Activated CD4-positive, alpha-beta T cell treated with anti-CD3 and anti-CD28 coated beads, Interleukin-2, amount 50 U/mL, for 24 hours (primary cell): ENCODE measurements around the gene AK2.
"Not testable (repeated sequence)": the region's sequence is repeated elsewhere in the genome, so short reads cannot be mapped to it uniquely, and the experiment has no call there.

Experiments
- DNase-seq, 2 donors: peaks; one replicate each; pipeline ENCODE4 v3.0.0-alpha.2; 2020; ENCODE audit warnings: low read depth in 1 of 2, low spot score in 1 of 2

Gene AK2

DNA sequence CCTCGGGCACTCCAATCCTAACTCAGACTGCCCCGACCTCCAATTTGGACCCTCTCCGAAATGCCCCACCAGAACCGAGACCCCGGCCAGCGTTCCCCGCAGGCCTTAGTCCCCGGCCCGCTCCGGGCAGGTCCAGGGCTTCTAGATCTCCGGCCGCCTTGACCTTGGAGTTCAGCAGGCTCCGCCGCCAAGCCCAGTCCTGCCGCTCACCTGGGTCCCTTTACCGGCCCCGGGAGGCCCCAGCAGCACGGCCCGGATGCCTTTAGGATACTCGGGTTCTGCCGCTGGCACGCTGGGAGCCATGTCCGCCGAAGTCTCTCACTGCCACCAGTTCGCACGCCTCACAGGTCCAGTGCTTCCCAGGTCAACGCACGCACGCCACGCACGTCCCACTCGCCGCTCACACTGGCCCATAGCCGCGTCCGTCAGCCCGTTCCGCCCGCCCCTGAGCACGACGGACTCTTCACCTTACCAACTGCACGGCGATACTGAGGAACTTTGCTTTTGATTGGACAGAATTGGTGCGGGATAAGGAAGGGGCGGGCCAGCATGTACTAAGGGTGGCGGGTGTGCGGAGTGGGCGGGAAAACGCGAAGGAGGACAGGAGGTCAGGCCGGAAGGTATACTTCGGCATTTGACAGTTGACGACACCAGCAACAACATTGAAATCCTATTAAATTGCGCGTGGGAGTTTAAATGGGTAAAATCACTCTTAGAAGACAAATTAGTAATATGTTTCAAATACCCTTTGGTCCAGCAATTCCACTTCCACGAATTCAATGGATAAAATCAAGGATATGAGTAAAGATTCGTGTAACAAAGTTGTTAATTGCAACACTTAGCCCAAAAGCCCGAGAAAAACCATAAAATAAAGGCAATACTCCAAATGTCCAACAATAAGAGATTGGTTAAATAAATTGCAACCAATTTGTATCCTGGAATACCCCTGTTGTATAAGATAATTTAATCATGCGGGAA, at the start of gene AK2:
Gene AK2, minus strand, starts transcription at position 358 of the 978 bp plus-strand sequence. Its CDS starts 55 bp downstream, at position 303.
- DNase-seq = peak; percentile 71 to 91

DNA sequence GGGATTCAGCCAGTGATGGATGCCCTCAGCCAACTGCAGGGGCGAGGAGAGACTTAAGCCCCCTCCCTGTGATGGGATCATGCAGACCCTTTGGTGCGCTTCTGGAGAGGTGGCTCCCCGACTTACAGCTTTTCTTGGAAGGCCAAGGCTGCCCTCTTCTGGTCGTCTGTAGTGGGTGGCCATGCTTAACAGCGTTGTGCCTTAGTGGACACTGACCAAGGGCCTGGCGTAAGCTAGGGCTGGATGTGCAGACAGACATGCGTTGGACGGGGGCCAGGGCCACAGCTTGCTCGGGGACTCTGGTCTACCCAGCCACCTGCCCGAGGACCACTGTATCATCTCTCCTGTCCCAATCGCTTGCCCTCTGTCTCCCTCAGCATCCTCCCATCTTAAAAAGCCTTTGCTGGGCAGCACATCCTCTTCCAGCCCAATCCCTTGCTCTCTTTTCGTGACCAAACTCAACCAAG, 49.7 kb upstream of the AK2 start:
- DNase-seq = no peak

GRCh38 chr1:33085332-33085731, 48.6 kb upstream of the AK2 start:
- no peak for DNase-seq

DNA sequence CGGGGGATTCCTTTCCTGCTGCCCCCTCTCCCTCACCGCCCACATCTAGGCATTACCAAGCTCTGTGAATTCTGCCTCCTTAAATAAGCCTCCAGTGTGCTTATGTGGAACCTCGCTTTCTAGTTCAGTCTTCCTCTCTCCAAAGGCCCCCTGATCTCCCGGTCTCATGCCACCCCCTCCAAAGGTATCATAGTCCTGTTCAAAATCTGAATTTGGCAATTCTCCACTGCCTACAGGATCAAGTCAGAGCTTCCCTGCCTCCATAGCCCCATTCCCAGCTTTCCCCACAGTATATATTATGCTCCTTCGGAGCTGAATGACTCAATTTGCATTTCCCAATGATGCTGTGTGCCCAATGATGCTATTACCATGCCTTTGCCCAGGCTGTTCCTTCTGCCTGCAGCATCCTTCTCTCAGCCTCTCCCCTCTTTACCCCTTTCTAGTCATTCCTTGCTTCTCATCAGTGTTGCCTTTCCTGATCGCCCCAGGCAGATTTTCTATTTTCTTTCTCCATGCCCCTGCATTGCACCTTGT, 46.0 kb upstream of the AK2 start:
- no peak for DNase-seq

DNA sequence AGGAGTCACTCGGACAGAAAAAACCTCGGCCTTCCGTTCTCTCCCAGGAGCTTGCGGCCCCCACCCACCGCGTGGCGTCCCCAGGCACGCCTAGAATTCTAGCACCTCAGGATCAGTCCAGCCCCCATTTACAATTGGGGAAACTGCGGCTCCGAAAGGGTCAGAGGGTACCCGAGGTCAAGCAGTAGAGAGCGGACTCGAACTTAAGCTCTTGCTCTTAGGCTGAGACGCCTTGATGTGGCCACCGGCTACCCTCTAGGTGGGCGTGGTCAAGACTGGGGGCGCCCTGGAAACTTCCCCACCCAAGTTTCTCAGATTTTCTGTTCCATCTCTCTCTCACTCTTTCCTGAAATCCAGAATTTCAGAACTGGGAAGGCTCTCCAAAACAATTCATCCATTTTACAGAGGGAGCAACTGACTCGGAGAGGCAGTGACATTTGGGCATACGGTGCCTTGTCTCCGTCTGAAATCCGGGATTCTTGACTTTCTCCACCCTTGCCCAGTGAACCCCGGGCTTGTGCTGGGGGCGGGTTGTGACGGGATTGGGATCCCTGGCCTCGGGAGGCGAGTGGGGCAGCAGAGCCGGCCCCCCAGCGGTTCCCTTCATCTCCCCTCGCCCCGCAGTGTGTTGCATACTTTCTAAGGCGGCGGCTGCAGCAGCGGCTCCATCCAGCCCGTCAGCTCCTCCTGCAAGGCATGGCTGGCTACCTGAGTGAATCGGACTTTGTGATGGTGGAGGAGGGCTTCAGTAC, 45.0 kb upstream of the AK2 start:
- no peak for DNase-seq

DNA sequence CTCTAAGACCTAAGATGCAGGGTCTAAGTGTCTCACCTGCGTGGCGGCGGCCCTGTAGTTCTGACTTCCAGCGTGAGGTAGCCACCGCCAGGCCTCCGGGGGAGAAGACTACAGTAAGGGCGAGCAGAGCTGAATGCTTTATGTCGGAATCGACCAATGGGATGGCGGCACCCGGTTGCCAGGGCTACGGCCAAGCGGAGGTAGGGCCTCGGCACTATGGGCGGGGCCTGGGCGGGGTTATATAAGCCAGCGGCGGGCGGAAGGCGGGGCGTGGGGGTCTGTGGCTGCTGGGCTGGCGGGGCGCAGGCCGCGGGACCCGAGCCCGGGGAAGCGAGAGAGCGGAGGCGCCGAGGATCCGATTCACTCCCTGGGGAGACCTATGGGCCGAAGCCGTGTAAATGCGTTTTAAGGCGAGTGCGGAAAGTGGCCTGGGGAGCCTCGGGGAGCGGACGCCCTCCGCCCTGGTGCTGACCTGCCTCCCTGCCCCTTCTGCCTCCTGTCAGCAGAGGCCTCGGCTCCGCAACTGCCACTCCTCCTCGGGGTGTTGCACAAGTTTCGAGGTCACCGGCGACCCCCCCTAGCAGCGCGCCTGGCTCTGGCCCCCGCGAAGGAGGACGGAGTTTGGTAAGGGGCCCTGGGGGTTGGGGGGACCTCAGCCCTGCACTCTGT, 44.3 kb upstream of the AK2 start, which contains the start of gene AZIN2:
Gene AZIN2, plus strand, starts transcription at position 269 of the 669 bp plus-strand sequence. CDS start 1,097 bp downstream, outside the sequence.
- peak; percentile 94 to 97 for DNase-seq

DNA sequence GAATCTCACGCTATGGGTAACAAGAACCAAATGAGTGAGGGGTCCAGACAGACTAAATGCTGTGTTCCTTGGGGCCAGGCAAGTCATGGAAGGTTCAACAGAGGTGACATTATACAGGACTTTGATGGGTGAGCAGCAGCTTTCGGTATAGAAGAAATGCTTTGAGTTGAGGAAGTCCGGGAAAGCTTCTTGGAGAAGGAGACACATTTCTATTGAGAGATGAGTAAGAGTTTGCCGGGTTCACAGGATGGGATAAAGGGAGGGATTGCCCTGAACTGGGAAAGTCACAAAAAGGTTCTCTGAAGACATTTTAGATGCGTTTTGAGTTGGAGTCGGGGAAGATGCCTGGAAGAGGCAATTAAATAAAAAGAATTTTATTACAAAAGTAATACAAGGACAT, 43.7 kb upstream of the AK2 start:
- DNase-seq = no peak

DNA sequence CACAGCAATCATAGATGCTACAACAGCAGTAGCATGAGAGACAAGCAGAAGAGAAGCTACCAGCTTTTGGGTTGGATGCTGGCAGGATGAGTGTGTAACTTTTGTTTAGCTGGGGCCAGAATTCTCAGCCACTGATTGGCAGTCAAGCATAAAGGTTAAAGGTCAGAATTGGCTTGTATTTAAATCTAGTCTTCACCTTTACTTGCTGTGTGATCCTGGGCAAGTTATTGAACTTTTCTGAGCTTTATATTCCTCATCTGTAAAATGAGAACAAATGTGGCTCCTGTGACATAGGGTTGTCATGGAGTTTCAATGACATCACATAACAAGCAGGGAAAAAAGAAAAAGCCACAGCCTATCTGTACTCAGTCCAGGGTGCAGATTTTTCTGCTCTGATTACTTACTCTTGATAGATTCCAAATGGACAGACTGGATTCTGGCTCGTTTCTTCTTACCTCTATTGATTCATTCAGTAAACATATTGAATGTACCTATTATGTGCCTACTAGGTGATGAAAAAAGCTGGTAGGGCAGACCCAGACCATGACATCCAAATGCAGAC, 41.4 kb upstream of the AK2 start:
- no peak for DNase-seq

DNA sequence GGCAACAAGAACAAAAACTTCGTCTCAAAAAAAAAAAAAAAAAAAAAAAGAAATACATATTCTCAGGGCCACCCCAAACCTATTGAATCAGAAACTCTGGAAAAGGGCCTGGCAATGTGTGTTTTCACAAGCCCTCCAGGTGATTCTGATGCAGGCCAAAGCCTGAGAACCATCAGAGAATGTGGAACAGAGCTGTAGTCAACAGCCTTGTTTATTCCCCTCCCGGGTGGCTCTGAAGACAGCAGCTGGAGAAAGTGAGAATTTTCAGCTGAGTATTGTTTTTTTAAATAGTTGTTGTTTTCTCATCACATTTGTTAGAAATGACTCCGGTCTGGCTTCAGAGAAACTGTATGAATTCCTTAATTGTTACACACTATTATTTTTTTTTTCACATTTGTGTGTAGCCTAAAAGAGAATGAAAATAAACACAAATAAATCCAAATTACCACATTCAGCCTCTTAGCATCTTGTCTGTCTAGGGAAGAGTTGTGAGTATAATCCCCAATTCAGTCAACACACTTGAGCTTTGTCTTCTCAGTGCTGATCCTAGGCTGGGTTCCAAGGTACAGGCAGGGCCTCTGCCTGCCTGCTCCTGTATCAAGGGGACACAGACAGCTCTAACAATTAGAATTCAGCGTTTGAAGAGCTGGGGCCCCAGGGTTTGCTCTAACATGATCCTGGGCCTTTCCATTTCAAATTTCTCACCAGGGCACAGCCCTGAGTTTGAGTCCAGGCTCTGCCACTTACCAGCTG, 37.7 kb upstream of the AK2 start:
- DNase-seq = no peak

- DNase-seq = no peak
These were observed 36.0 kb upstream of the AK2 start for GRCh38 chr1:33072707-33073106.

DNA sequence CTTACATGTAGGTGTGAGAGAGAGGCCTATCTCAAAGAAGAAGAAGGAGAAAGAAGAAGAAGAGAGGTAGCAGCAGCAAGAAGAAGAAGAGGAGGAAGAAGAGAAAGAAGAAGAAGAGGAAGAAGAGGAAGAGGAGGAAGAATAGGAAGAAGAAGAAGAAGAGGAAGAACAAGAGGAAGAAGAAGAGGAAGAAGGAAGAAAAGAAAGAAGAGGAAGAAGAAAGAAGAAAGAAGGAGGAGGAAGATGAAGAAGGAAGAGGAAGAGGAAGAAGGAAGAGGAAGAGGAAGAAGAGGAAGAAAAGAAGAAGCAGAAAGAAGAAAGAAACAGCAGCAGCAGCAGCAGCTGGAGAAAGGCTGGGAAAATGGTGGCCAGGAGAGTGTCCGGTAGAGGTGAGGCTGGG, 33.9 kb upstream of the AK2 start:
- DNase-seq = no peak

GRCh38 chr1:33068108-33068507, 31.4 kb upstream of the AK2 start:
- not testable (repeated sequence) for DNase-seq

- DNase-seq = not testable (repeated sequence)
These were observed 29.8 kb upstream of the AK2 start for GRCh38 chr1:33066477-33066876.

DNA sequence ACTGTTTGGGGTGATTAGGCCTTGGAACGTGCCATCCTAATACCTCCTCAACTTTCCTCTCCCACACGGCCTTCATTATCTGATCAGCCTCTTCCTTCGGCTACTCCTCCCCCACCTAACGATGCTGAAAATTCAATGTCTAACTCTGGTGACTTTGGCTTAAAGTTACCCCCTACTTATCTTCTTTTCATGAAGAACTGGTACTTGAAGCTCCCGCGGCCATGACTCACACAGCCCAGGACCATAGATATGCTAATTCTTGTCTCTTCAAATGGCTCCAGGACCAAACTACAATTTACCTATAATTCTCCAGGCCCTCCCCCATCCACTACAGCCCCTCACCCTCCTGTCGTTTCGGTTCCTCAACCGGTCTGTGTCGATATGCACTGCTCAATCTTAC, 28.6 kb upstream of the AK2 start:
- DNase-seq = no peak

DNA sequence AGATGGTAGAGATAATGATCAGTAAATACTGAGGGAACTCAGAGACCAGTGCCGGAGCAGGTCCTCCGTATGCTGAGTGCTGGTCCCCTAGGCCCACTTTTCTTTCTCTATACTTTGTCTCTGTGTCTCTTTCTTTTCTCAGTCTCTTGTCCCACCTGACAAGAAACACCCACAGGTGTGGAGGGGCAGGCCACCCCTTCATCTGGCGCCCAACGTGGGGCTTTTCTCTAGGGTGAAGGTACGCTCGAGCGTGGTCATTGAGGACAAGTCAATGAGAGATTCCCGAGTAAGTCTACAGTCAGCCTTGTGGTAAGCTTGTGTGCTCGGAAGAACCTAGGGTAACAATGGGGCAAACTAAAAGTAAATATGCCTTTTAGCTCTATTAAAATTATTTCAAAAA, 27.6 kb upstream of the AK2 start:
- not testable (repeated sequence) for DNase-seq

DNA sequence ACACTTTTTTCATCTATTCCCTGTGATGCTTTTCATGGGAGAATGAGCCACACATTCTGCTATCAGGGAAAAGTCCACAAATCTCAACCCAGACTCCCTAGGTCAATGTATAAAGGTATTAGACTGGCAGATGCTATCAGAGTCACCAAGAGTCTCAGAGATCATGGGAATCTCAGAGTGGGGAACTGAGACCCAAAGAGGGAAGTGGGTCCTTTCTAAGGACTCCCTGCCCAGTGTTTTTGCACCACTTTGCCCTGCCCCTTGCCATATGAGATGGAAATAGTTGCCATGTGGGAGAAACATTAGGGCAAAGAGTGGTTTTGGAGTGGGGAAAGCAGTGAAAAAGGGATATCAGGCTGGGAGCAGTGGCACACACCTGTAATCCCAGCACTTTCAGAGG, 25.2 kb upstream of the AK2 start:
- DNase-seq = no peak

DNA sequence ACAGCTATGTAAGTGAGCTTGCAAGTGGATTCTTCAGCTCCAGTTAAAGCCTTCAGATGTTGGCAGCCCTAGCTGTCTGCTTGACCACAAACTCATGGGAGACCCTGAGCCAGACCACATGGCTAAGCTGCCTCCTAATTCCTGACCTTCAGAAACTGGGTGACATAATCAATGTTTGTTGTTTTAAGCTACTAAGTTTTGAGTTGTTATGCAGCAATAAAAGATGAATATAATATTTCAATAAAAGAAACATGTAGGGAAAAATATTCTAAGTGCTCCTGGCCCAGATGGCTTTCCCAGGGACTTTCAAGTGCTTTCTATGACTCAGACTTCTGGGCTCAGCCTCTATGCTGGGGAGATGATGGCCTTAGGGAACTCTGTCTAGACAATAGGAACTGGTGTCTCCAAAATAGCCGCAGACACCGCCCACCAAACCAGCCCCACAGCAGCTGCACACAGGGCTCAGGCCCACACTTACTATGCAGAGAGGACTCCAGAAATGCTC, 23.9 kb upstream of the AK2 start:
- no peak for DNase-seq

DNA sequence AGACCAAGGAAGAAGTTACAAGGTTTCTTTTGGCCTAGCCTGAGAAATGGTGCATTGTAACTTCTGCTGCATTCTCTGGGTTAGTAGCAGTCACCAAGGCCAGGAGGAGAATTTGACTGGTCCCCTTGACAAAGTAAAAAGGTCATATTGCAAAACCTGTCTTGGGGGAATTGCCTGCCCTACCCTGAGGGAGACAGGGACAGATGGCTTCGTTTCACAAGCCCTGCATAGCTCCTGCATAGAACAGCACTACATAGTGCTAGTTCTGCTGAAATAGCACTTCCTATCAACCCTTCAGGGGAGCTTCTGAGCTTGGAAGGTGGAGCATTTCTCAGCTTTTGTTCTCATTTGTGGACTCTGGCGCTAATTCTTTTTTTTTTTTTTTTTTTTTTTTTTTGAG, 20.4 kb upstream of the AK2 start:
- no peak for DNase-seq

DNA sequence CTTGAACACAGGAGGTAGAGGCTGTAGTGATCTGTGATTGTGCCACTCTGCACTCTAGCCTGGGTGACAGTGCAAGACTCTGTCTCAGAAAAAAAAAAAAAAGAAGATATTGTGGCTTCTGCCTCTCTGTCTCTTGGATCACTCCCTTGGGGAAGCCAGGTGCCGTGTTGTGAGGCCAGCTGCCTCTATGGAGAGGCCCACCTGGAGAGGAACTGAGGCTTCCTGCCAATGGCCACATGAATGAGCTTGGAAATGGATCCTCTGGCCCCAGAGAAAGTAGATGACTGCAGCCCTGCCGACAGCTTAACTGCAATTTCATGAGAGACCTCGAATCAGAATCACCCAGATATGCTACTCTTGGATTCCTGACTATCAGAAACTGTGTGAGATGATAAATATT, 19.7 kb upstream of the AK2 start:
- no peak for DNase-seq
